ENCODE data around the gene PCBD2.
"Not testable (repeated sequence)": the region's sequence is repeated elsewhere in the genome, so short reads cannot be mapped to it uniquely, and the experiment has no call there.

- not testable (repeated sequence) for TF ChIP-seq POLR2A (IDR thresholded peaks at IDR 0.05; ENCODE audit: low read length); GATA1 (IDR thresholded peaks at IDR 0.05; ENCODE audit: low read depth, low read length)
Measured at GRCh38 chr5:134880937-134881336, 24.0 kb upstream of the PCBD2 start.

Measured in erythroblast (primary cell).